AG04450 (cell line): ENCODE data around the gene SMARCD3. TPM values are rescaled to one million over a fixed set of nuclear protein-coding genes. Genes with fewer than 3 reads are reported as not detected.

Experiments used
- CTCF ChIA-PET: fragments of 300-600, 350-600 bp; formaldehyde crosslinking; extraction: SDS; loops from one replicate; lab custom pipeline; 2022; ENCODE audit warnings: antibody characterized with exemption, inconsistent platforms; lab: Charles Lee
- POLR2A ChIA-PET: fragments of 350-600 bp; formaldehyde crosslinking; extraction: SDS; loops from one replicate; lab custom pipeline; 2021; ENCODE audit warnings: antibody characterized with exemption, inconsistent platforms; lab: Yijun Ruan, JAX
- DNase-seq: peaks from one replicate; pipeline ENCODE4 v3.0.0-alpha.2; 2011; ENCODE audit warnings: low read depth, low spot score
- H3K27ac ChIP-seq: one replicate; pipeline ENCODE4 v1.5.1; 2012; ENCODE audit warnings: low read depth, low read length, control low read depth
- H3K27me3 ChIP-seq: one replicate; pipeline ENCODE4 v1.6.0; 2012; ENCODE audit warnings: low read length; ENCODE audit not compliant: control insufficient read depth, insufficient read depth
- H3K4me3 ChIP-seq: 2 replicates; pipeline ENCODE4 v1.5.1; 2011; ENCODE audit warnings: mild to moderate bottlenecking, low read depth, low read length, control low read depth
- H3K9me3 ChIP-seq: 2 replicates; pipeline ENCODE4 v1.5.1; 2012; ENCODE audit warnings: low read length; ENCODE audit not compliant: control insufficient read depth, insufficient read depth
- polyA plus RNA-seq: library from polyadenylated mRNA; depleted of rRNA; stranded (reverse); fragments of >200 nt; gene quantifications from 2 replicates; pipeline ENCODE4 v1.2.3, GENCODE V29; 2011
- TF ChIP-seq, protein P1 (sequence below): IDR thresholded peaks from 2 replicates; pipeline ENCODE4 v1.5.1; 2011; ENCODE audit warnings: low read depth, low read length, control low read depth, inconsistent platforms

Gene SMARCD3
- polyA plus RNA-seq, 1 experiment: 39.2 TPM

- TF ChIP-seq, protein P1, sequence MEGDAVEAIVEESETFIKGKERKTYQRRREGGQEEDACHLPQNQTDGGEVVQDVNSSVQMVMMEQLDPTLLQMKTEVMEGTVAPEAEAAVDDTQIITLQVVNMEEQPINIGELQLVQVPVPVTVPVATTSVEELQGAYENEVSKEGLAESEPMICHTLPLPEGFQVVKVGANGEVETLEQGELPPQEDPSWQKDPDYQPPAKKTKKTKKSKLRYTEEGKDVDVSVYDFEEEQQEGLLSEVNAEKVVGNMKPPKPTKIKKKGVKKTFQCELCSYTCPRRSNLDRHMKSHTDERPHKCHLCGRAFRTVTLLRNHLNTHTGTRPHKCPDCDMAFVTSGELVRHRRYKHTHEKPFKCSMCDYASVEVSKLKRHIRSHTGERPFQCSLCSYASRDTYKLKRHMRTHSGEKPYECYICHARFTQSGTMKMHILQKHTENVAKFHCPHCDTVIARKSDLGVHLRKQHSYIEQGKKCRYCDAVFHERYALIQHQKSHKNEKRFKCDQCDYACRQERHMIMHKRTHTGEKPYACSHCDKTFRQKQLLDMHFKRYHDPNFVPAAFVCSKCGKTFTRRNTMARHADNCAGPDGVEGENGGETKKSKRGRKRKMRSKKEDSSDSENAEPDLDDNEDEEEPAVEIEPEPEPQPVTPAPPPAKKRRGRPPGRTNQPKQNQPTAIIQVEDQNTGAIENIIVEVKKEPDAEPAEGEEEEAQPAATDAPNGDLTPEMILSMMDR: no peak
- peak; percentile 15 for DNase-seq
- Histone ChIP-seq H3K27me3 (peaks cover 24% of the 10 kb centered on the region), H3K27ac (no peak overlapping the region), H3K4me3 (peak overlapping the region; percentile 61), H3K9me3 (no peaks in the 10 kb centered on the region)
- CTCF ChIA-PET: interaction anchor here (0.6 to 1.9 kb wide), 3 partner anchors 9 to 33 kb away, joined by 4 to 8 read pairs (median 4); no protein-coding TSS in a partner anchor
- POLR2A ChIA-PET: interaction anchor here (1.0 to 1.1 kb wide), 2 partner anchors 10 to 25 kb away, joined by 4 to 6 read pairs; no protein-coding TSS in a partner anchor
Measured at GRCh38 chr7:151276666-151277590, 28.4 kb upstream of the SMARCD3 start.

DNA sequence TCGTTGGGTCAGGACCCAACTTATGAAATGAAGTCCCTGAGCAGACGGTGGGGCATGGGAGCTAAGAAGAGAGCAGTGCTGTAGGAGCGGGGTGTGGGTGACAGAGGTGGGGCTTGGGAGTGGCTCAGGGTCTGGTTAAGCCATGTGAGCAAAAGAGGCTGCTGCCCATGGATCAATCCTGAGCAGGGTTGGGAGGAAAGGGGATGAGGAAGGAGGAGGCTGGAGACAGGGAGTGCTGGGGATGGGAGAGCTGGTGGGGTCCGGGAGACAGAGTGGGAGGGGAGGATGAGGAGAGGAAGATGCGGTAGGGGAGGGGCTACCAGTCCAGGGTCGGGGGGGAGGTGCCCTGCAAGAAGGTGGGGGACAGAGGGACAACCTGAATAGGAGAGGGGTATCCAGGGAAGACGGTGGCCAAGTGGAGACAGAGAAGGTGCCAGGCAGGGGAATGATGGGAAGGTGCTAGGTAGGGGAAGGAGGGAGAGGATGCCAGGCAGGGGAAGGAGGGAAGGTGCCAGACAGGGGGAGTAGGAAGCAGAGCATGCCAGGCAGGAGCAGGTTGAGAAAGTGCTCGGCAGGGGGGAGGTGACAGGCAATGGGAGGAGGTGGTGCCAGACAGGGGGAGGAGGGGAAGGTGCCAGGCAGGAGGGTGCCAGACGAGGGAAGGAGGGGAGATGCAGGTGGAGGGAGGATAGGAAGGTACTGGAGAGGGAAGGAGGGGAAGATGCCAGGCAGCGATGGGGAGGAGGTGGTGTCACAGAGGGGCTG is 27.5 kb upstream of the SMARCD3 start:
- TF ChIP-seq, protein P1: no peak
- Histone ChIP-seq H3K27me3 (peaks cover 21% of the 10 kb centered on the region), H3K27ac (no peak overlapping the region), H3K9me3 (no peaks in the 10 kb centered on the region), H3K4me3 (peak overlapping the region; percentile 61)
- POLR2A ChIA-PET: no interaction called here
- CTCF ChIA-PET: no interaction called here
- DNase-seq: no peak

DNA sequence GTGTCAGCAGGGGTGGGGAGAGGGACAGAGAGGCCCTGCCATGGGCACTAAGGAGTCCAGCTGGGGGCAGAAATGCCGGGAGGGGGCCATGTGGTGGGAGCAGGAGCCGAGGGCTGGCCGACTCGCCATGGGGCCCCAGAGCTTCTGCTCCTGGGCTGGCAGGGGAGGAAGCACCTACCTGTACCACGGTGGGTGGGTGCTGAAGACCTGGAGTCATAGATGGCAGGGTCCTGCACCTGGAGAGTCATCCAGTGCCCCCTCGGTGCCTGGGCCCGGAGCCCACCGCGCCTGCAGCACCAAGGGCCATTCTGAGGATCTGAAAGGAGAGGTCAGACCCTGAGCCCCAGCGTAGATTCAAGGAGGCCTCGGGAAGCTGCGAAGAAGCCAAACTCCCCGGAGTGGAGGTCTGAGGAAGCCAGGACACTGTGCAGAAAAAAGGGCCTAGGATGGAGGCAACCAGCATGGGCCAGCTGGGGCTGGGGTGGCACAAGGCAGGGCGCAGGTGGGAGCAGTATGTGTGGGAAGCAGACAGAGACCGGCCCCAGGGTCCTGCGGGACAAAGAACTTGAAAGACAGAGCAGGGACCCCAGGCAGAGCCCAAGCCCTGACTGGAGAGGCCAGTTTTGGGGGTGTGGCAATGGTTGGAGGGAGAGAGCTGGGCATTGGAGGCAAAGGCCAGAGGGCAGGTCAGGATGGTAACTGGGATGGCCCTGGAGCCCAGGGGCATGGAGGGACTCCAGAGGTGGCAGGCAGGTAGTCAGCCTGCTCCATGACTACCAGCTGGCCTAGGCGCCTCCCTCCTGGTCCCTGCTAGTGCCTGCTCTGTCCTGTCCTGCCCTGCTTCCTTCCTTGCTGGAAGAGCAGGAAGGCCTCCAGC is 26.7 kb upstream of the SMARCD3 start:
- ChIA-PET POLR2A (no interaction called here), CTCF (interaction anchor here (0.8 kb wide), 1 partner anchor 31 kb away, joined by 3 read pairs; no protein-coding TSS in a partner anchor)
- H3K4me3 ChIP-seq: no peak overlapping the region

DNA sequence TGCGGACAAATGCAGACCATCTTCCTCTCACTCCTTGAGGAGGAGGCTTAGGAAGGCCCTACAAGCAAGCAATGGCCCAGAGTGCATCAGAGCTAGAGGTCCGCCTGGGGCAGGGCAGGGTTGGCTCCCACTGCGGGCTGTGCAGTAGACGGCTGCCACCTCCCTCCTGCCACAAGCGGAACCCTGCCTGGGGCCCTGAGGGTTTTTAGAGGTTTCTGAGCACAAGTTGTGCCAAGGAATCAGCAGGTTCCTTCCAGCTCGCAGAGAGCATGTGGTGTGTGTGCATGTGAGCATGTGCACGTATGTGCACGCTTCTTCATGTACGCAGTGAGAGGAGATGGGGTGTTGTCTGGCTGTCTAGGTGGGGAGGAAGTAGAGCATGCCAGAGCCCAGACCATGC is 25.9 kb upstream of the SMARCD3 start:
- CTCF ChIA-PET: interaction anchor here (0.8 kb wide), 1 partner anchor 31 kb away, joined by 3 read pairs; no protein-coding TSS in a partner anchor
- Histone ChIP-seq H3K4me3 (no peak overlapping the region), H3K27ac (no peak overlapping the region), H3K27me3 (peaks cover 10% of the 10 kb centered on the region), H3K9me3 (no peaks in the 10 kb centered on the region)
- TF ChIP-seq, protein P1: no peak
- no peak for DNase-seq
- POLR2A ChIA-PET: no interaction called here

More for the DNA sequence above, 26.7 kb upstream of the SMARCD3 start:
- no peak for DNase-seq
- TF ChIP-seq, protein P1: no peak
- peaks cover 18% of the 10 kb centered on the region for H3K27me3 ChIP-seq
- no peaks in the 10 kb centered on the region for H3K9me3 ChIP-seq
- H3K27ac ChIP-seq: no peak overlapping the region
